ENCODE results near the gene APLNR. TPM values are rescaled to one million over a fixed set of nuclear protein-coding genes. Genes with fewer than 3 reads are reported as not detected.

APLNR gene
- total RNA-seq, 1 donor from 2014 or later, result not detected

- DNase-seq (ENCODE audit: low read depth) (no peak), FAIRE-seq (no peak)
- TF ChIP-seq CTCF (IDR thresholded peaks at IDR 0.05; ENCODE audit: insufficient read depth, low read length, severe bottlenecking), result no peak
- Histone ChIP-seq H3K27me3 (ENCODE audit: control insufficient read depth, insufficient read depth, low read length) (no peaks in the 10 kb centered on the region), H3K4me3 (ENCODE audit: low read depth, low read length) (no peak overlapping the region), H3K36me3 (ENCODE audit: control insufficient read depth, insufficient read depth, low read length) (no peaks in the 10 kb centered on the region)
These were observed 3.0 kb upstream of the APLNR start for GRCh38 chr11:57240007-57240406.

GRCh38 chr11:57239348-57239747 lies 2.3 kb upstream of the APLNR start:
- no peak for FAIRE-seq

GRCh38 chr11:57235761-57236703 lies 1.0 kb downstream of the APLNR start:
- Histone ChIP-seq H3K4me3 (ENCODE audit: low read depth, low read length) (no peak overlapping the region), H3K36me3 (ENCODE audit: control insufficient read depth, insufficient read depth, low read length) (no peaks in the 10 kb centered on the region), H3K27me3 (ENCODE audit: control insufficient read depth, insufficient read depth, low read length) (peaks cover 2% of the 10 kb centered on the region)
- no peak for DNase-seq (ENCODE audit: low read depth)
- TF ChIP-seq CTCF (IDR thresholded peaks at IDR 0.05; ENCODE audit: insufficient read depth, low read length, severe bottlenecking), result no peak
- no peak for FAIRE-seq

More at GRCh38 chr11:57239348-57239747, 2.3 kb upstream of the APLNR start:
- no peaks in the 10 kb centered on the region for H3K36me3 ChIP-seq (ENCODE audit: control insufficient read depth, insufficient read depth, low read length)
- no peak for DNase-seq (ENCODE audit: low read depth)
- TF ChIP-seq CTCF (IDR thresholded peaks at IDR 0.05; ENCODE audit: insufficient read depth, low read length, severe bottlenecking), result no peak
- H3K27me3 ChIP-seq (ENCODE audit: control insufficient read depth, insufficient read depth, low read length), result no peaks in the 10 kb centered on the region
- H3K4me3 ChIP-seq (ENCODE audit: low read depth, low read length), result no peak overlapping the region

GRCh38 chr11:57233702-57234101 lies 3.3 kb downstream of the APLNR start:
- DNase-seq (ENCODE audit: low read depth) (no peak), FAIRE-seq (no peak)
- H3K36me3 ChIP-seq (ENCODE audit: control insufficient read depth, insufficient read depth, low read length), result no peaks in the 10 kb centered on the region
- H3K4me3 ChIP-seq (ENCODE audit: low read depth, low read length), result no peak overlapping the region
- TF ChIP-seq CTCF (IDR thresholded peaks at IDR 0.05; ENCODE audit: insufficient read depth, low read length, severe bottlenecking), result no peak
- H3K27me3 ChIP-seq (ENCODE audit: control insufficient read depth, insufficient read depth, low read length), result peaks cover 2% of the 10 kb centered on the region

GRCh38 chr11:57231539-57232253 lies 5.4 kb downstream of the APLNR start:
- no peak for DNase-seq (ENCODE audit: low read depth)
- TF ChIP-seq CTCF (IDR thresholded peaks at IDR 0.05; ENCODE audit: insufficient read depth, low read length, severe bottlenecking), result no peak
- no peak for FAIRE-seq
- no peak overlapping the region for H3K4me3 ChIP-seq (ENCODE audit: low read depth, low read length)
- H3K36me3 ChIP-seq (ENCODE audit: control insufficient read depth, insufficient read depth, low read length), result no peaks in the 10 kb centered on the region
- H3K27me3 ChIP-seq (ENCODE audit: control insufficient read depth, insufficient read depth, low read length), result peaks cover 2% of the 10 kb centered on the region

Data from bronchial epithelial cell (primary cell).